Measurements from ENCODE around the gene USP36.
"Not testable (repeated sequence)": the region's sequence is repeated elsewhere in the genome, so short reads cannot be mapped to it uniquely, and the experiment has no call there.

The USP36 gene

GRCh38 chr17:78789149-78789662 lies 51.4 kb downstream of the USP36 start:
- no peak for DNase-seq

DNA sequence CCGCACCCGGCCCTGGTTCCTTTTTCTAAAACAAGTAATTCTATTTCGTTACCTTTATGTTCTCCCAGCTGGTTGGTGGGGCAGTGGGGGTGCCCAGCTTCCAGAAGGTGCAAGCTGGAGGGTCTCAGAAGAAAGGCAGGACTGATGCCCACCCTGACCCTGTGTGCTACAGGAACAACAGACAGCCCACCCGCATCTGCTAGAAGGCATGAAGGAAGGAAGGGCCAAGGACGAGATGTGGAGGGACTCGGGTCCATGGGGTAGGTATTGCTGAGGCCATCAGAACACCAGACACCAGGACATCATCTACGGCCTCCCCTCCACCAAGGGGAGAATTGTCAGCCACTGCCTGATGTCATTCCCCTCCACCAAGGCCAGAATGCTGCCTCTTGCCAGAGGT lies 52.2 kb downstream of the USP36 start:
- DNase-seq, result no peak

DNA sequence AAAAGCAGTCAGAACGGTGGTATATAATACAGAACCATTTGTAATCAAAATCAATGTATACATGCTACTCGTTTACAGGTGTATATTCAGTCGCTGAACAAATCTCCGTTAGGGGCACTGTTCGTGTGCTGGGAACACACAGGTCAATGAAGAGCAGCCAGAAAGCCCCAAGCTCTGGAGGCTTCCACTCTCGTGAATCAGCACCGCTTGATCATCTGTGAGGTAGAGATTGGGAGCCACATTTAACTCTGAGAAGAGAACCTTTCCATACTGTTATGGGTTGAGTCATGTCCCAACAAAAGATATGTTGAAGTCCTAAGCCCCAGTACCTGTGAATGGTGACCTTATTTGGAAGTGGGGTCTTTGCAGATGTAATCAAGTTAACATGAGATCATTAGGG lies 53.2 kb downstream of the USP36 start:
- DNase-seq, result peak; percentile 21

DNA sequence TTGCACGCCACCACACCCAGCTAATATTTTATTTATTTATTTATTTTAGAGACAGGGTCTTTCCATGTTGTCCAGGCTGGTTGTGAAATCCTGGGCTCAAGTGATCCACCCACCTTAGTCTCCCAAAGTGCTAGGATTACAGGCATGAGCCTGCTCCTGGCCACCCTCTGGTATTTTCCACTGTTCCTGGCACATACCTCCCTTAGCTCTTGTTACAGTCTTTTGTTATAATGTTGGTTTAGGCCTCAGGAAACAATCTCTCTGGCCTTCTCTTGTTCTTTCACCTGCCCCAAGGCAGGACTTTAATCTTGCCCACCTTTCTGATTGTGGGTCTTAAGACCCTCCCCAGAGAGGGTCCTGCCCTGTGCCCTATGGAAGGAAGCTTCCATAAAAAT lies 55.0 kb downstream of the USP36 start:
- no peak for DNase-seq

GRCh38 chr17:78785011-78785662 lies 55.5 kb downstream of the USP36 start:
- DNase-seq, result no peak

DNA sequence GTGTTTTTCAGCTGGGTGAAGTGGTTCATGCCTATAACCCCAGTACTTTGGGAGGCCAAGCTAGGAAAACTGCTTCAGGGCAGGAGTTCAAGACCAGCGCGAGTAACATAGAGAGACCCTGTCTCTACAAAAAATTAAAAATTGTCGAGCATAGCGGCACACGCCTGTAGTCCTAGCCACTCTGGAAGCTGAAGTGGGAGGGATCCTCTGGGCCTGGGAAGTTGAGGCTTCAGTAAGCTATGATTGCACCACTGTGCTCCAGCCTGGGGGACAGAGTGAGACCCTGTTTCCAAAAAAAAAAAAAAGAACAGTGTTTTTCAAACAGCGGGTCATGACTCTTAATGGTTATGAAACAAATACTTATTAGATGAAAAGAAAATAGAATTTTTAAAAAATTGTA lies 56.3 kb downstream of the USP36 start:
- DNase-seq, result no peak

DNA sequence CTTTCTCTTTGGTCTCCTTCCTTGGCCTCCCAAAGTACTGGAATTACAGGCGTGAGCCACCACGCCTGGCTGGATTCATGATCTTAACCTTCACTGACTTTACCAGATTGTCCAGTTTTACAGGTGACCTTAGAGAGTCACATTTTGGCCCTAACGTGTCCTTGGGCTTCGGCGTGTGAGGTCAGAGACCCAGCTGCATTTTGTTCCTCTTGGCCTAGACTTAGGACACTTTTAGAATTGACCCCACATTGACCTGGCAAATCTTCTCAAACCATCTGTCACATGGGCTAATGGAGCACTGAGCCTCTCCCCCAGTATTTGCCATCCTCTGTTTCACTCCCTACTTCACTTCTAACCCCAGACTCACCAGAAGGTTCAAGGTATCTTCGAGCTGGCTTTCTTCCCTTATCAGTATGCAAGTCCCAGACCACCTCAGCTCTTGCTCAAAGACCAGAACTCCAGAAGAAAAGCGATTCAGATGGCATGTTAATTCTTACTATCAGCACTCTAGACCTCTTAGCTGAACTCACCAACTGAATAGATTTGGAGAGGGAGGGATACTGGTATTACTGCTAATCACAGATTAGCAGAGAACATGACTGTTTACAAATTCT lies 56.8 kb downstream of the USP36 start:
- DNase-seq, result no peak

DNA sequence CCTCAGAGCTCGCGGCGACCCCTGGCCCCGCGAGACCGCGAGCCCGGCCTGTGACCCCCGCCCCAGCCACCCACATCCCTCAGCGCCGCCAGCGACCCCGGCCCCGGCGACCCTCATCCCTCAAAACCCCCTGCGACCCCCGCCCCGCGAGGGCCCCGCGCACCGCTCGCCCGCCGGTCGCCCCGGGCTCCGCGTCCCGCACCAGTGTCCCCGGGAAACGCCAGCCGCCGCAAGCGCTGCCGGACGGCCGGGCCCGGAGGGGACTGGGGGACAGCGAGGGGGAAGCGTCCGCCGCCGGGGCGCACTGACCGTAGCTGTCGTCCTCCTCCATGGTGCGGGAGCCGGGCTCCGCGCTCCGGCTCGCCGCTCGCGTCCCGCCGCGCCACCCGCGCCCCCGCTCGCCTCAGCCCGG lies 58.7 kb downstream of the USP36 start, which contains the start of gene CYTH1:
Gene CYTH1 (minus strand): TSS at position 381 of the 412 bp plus-strand sequence. CDS start 50 bp downstream, at position 331.
- DNase-seq, result no peak

GRCh38 chr17:78781104-78781892 lies 59.3 kb downstream of the USP36 start:
- DNase-seq, result peak; percentile 14

DNA sequence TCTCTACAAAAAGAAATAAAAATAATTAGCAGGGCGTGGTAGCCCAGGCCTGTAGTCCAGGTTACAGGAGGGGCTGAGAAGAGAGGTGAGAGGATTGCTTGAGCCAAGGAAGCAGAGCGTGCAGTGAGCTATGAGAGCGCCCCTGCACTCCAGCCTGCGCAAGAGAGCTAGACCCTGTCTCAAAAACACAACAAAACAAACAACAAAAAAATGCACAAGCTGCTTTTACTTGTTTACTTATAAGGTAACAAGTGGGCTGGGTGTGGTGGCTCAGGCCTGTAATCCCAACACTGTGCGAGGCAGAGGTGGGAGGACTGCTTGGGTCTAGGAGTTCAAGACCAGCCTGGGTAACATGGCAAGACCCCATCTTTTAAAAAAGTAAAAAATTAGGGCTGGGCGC lies 60.3 kb downstream of the USP36 start:
- no peak for DNase-seq

GRCh38 chr17:78779850-78780249 lies 60.8 kb downstream of the USP36 start:
- peak; percentile 78 for DNase-seq

GRCh38 chr17:78779286-78779651 lies 61.3 kb downstream of the USP36 start:
- not testable (repeated sequence) for DNase-seq

- no peak for DNase-seq
Observed at GRCh38 chr17:78777881-78778280, 62.7 kb downstream of the USP36 start.

DNA sequence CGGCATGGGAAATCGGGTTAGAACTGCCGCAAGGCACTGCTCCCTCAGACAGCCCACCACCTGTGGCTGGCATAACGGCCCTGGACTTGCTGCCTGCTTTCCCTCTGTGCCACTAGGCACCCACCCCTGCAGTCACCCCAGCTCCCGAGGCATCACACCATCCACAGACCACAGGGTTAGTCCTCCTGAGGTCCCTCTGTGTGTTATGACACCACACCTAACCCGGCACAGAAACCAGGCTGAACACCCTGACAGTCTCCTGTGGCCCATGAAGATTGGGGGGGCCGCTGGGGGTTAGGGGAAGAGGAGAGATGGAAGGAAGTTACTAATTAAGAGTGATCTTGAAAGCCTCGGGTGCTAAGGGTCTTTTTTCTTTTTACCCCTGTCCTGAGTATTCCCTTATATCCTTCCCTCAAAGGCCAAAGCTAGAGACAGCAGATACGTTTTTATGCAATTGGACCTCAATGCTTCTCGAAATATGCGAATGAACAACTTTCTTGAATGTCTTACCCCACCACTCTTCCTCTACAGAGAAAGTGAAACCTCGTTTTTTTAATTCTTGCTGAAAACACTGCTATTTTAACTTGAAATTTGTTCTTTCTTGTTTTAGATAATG lies 65.5 kb downstream of the USP36 start:
- no peak for DNase-seq

DNA sequence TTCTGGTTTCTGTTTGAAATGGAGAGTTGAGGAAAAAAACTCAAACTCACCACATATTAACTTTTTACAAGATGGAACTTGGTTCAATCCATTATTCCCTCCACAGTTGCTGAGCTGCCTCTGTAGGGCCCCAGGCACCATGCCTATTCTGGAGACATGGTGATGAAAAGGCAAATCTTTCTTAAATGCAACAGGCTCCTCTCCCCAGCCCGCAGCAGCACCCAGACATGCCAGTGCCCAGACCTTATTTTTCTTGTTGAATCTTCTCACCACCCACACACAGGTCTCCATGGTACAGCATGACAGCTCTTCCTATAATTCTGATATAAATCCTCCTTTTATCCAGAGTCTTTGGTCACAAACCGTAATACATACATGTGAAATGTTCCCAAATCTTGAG lies 66.2 kb downstream of the USP36 start:
- no peak for DNase-seq

GRCh38 chr17:78771758-78772382 lies 68.7 kb downstream of the USP36 start:
- no peak for DNase-seq

DNA sequence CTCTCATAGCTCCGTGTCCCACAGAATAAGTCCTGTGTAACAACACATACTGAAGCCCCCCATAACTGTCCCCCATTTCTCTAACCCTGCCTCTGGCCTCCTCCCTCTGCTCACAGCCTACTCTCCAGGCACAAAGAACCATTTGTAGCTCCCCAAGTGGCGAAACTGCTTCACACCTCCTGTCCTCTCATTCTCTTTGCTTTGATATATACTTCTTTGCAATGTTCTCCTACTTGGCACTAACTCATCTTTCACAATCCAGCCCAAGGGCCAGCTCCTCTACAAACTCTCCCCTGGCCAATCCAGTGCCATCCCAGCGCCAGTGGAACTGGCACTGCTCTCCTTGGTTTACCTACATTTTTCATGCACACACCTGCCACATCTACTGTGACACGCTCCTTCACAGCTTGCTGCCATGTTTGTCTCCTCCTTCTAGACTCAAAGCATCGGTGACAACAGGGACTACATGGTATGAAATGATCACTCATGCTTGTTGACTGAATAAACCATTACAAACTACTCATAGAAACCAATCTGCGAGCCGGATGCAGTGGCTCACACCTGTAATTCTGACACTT lies 71.3 kb downstream of the USP36 start:
- peak; percentile 28 for DNase-seq

GRCh38 chr17:78767806-78768205 lies 72.8 kb downstream of the USP36 start:
- DNase-seq, result no peak

- DNase-seq, result no peak
Observed at GRCh38 chr17:78766743-78767294, 73.8 kb downstream of the USP36 start.

DNA sequence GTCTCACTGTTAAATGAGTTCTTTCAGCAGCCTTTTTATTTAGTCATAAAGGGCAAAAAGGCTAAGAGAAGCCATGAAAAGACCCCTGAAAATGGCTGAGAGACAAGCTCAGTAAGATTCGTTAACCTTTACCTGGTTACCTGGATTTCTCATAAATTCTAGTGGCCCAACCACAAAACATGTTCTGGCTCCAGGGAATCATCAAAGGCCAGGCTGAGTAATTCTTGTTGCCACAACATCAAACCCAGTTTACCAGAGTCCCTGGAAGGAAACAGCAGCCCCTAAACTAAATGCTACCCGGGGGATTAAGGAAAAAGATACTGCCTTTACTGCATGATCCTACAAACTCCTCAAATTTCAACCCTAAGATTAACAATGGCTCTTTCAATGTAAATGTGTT lies 74.4 kb downstream of the USP36 start:
- DNase-seq, result no peak

- no peak for DNase-seq
Observed at GRCh38 chr17:78765821-78766220, 74.8 kb downstream of the USP36 start.

DNA sequence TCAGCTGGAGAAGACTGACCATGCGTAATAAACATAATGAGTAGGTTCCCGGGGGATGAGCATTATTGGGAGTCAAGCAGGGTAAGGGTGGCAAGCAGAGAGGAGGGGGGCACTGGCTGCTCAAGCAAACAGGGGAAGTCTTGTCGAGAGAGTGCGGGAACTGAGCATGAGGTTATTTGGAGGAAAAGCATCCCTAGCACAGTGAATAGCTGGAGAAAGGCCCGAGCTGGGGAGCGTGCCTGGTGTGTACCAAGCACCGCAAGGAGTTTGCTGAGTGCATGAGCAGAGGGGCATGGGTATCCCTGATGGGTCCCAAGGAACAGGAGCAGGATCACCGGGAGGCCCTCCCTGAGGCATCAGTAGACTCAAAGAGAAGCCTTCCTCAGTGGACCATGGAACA lies 75.7 kb downstream of the USP36 start:
- no peak for DNase-seq

Data from NCI-H510A treated with DMSO at 0.1 percent for 48 hours (cell line).